ENCODE data around the gene PLEKHA6. TPM values are rescaled to one million over a fixed set of nuclear protein-coding genes. Genes with fewer than 3 reads are reported as not detected.
"Not testable (repeated sequence)": the region's sequence is repeated elsewhere in the genome, so short reads cannot be mapped to it uniquely, and the experiment has no call there.

PLEKHA6 gene
- total and polyA plus RNA-seq, 2 of the 4 experiments (the other 2 are of a cell fraction), result 8.2 to 19.9 TPM

DNA sequence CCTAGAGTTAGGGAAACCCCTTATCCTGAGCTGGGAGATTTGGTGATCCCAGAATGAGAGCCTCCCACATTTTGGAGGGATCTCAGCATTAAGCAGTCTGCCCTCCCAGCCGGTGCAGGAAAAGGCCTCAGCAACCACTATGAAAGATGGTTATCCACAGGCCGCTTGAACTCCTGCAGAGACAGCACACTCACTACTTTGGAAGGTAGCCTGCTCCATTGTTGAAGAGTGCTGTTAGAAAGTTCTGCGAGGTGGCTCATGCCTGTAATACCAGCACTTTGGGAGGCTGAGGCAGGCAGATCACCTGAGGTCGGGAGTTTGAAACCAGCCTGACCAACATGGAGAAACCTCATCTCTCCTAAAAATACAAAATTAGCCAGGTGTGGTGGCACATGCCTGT is 48.8 kb downstream of the PLEKHA6 start:
- H3K56ac ChIP-seq (ENCODE audit: extremely low read depth, insufficient read depth, low read length); H2AFZ ChIP-seq (replicated peaks; ENCODE audit: low read length, poor library complexity); H4K91ac ChIP-seq (ENCODE audit: insufficient read depth, low read depth, low read length); intact Hi-C loops (cut with micrococcal nuclease); H3K27me3 ChIP-seq (ENCODE audit: control insufficient read depth, insufficient read depth, low read length); DNase-seq; H3K4me2 ChIP-seq (ENCODE audit: low read depth, low read length); H2AK5ac ChIP-seq (ENCODE audit: low read depth, low read length); dilution Hi-C loops (cut with HindIII; ENCODE audit: low sequenced_read_pairs, unreplicated experiment); H4K5ac ChIP-seq (ENCODE audit: low read depth, low read length); CTCF ChIA-PET; H3K4me3 ChIP-seq (ENCODE audit: insufficient read depth, low read depth, low read length); H4K20me1 ChIP-seq (ENCODE audit: insufficient read depth, low read length); H3K9me3 ChIP-seq (ENCODE audit: control insufficient read depth, insufficient read depth, low read length); H3K9me1 ChIP-seq (ENCODE audit: insufficient read depth, low read length); H2AK9ac ChIP-seq (replicated peaks; ENCODE audit: low read depth, low read length, poor library complexity); H3K23ac ChIP-seq (ENCODE audit: low read depth, low read length); in situ Hi-C loops (cut with MboI; ENCODE audit: low sequenced_read_pairs); H2BK5ac ChIP-seq (ENCODE audit: low read depth, low read length, poor library complexity, severe bottlenecking); H3K14ac ChIP-seq (replicated peaks; ENCODE audit: low read depth, low read length); H3K4me1 ChIP-seq (ENCODE audit: control insufficient read depth, insufficient read depth, low read length); BruUV-seq (replicated peaks); H2BK20ac ChIP-seq (ENCODE audit: low read depth, low read length); H3K18ac ChIP-seq (ENCODE audit: low read depth, low read length); ATAC-seq (ENCODE audit: low read depth); H4K8ac ChIP-seq (ENCODE audit: low read depth in 2 of 2, low read length in 2 of 2); H3K27ac ChIP-seq (ENCODE audit: insufficient read depth, low read length); H3K9ac ChIP-seq (ENCODE audit: low read depth, low read length); H3K36me3 ChIP-seq (ENCODE audit: control insufficient read depth, insufficient read depth, low read length); H2BK15ac ChIP-seq (ENCODE audit: low read depth, low read length); H2BK120ac ChIP-seq (ENCODE audit: low read depth, low read length); H3K4ac ChIP-seq (ENCODE audit: low read depth, low read length); POLR2A ChIA-PET (ENCODE audit: unreplicated experiment): not testable (repeated sequence)
- H3K79me1 ChIP-seq (ENCODE audit: low read depth in 1 of 2, low read length in 2 of 2), result peaks cover 0 to 12% of the 10 kb centered on the region in 2 experiments; a peak in 1 of 4 replicates
- WGBS, 2 experiments (ENCODE audit: extremely low coverage in 2 of 2, insufficient read length in 1 of 2), result no CpG with 5 or more reads among the region's 4 CpGs

All from IMR-90 (cell line).